ENCODE results near the gene STAMBPL1. TPM values are rescaled to one million over a fixed set of nuclear protein-coding genes. Genes with fewer than 3 reads are reported as not detected.

STAMBPL1 gene
- total RNA-seq, 1 donor from 2014 or later = 15.1 TPM

- Histone ChIP-seq H3K9me3 (ENCODE audit: control insufficient read depth in 3 of 3, low read length in 3 of 3) (no peaks in the 10 kb centered on the region), H3K36me3 (ENCODE audit: control insufficient read depth in 3 of 3, insufficient read depth in 3 of 3, low read length in 3 of 3) (no peaks in the 10 kb centered on the region), H3K27ac (ENCODE audit: low read depth, low read length) (no peak overlapping the region)
Observed at GRCh38 chr10:88916231-88916630, 36.2 kb downstream of the STAMBPL1 start.

DNA sequence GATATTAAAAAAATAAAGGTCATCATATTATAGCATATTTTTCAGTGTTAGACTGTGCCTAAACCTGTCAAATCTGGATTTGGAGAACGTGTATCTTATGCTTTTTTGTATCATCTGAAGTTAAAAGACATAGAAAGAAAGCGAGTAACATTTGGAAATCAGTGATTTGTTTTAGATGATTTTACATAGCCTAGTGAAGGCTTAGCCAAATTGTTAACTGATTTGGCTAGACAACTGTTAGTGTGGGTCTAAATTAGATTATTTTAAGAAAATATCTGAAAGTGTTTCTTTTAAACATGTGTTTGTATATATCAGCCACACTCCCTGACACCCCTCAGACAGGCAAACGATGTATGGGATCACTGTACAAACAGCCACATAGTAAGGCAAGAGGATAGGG, 36.9 kb downstream of the STAMBPL1 start:
- no peak overlapping the region for H3K27ac ChIP-seq (ENCODE audit: low read depth, low read length)
- H3K9me3 ChIP-seq (ENCODE audit: control insufficient read depth in 3 of 3, low read length in 3 of 3) = no peaks in the 10 kb centered on the region
- no peak overlapping the region for H3K9ac ChIP-seq (ENCODE audit: low read depth in 1 of 3, low read length in 3 of 3)
- no peaks in the 10 kb centered on the region for H3K36me3 ChIP-seq (ENCODE audit: control insufficient read depth in 3 of 3, insufficient read depth in 3 of 3, low read length in 3 of 3)
- no peaks in the 10 kb centered on the region for H3K27me3 ChIP-seq (ENCODE audit: control insufficient read depth in 3 of 3, insufficient read depth in 3 of 3, low read length in 3 of 3)
- H3K4me1 ChIP-seq (ENCODE audit: control insufficient read depth in 3 of 3, insufficient read depth in 3 of 3, low read length in 3 of 3) = peaks cover 0 to 8% (median 3%) of the 10 kb centered on the region in 3 donors
- H3K4me3 ChIP-seq (ENCODE audit: low read length in 3 of 3) = no peak overlapping the region

More at GRCh38 chr10:88916231-88916630, 36.2 kb downstream of the STAMBPL1 start:
- Histone ChIP-seq H3K9ac (ENCODE audit: low read depth in 1 of 3, low read length in 3 of 3) (no peak overlapping the region), H3K4me3 (ENCODE audit: low read length in 3 of 3) (no peak overlapping the region), H3K4me1 (ENCODE audit: control insufficient read depth in 3 of 3, insufficient read depth in 3 of 3, low read length in 3 of 3) (peaks cover 0 to 6% (median under 1%) of the 10 kb centered on the region in 3 donors), H3K27me3 (ENCODE audit: control insufficient read depth in 3 of 3, insufficient read depth in 3 of 3, low read length in 3 of 3) (no peaks in the 10 kb centered on the region)

- Histone ChIP-seq H3K9ac (ENCODE audit: low read depth in 1 of 3, low read length in 3 of 3) (no peak overlapping the region), H3K9me3 (ENCODE audit: control insufficient read depth in 3 of 3, low read length in 3 of 3) (no peaks in the 10 kb centered on the region), H3K4me1 (ENCODE audit: control insufficient read depth in 3 of 3, insufficient read depth in 3 of 3, low read length in 3 of 3) (peaks cover 0 to 3% (median 3%) of the 10 kb centered on the region in 3 donors), H3K36me3 (ENCODE audit: control insufficient read depth in 3 of 3, insufficient read depth in 3 of 3, low read length in 3 of 3) (no peaks in the 10 kb centered on the region), H3K27ac (ENCODE audit: low read depth, low read length) (no peak overlapping the region), H3K27me3 (ENCODE audit: control insufficient read depth in 3 of 3, insufficient read depth in 3 of 3, low read length in 3 of 3) (no peaks in the 10 kb centered on the region), H3K4me3 (ENCODE audit: low read length in 3 of 3) (no peak overlapping the region)
Observed at GRCh38 chr10:88918191-88918905, 38.3 kb downstream of the STAMBPL1 start.

DNA sequence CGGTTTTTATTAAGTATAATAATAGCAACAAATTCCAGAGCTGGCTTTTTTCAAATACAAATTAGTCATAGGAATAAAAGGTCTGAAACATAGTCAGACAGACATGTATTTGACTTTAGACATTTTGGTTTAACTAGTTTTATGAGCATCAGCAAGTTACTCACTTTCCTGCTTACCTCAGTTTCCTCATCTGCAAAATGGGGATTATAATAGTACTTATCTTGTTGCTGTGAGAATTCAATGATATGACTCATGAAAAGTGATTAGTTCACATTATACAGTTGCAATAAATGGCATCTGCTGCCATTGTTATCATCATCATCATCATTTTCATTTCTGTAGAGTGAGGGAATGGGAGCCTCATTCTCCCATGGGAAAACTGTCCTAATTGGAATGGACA, 39.0 kb downstream of the STAMBPL1 start:
- Histone ChIP-seq H3K36me3 (ENCODE audit: control insufficient read depth in 3 of 3, insufficient read depth in 3 of 3, low read length in 3 of 3) (no peaks in the 10 kb centered on the region), H3K9me3 (ENCODE audit: control insufficient read depth in 3 of 3, low read length in 3 of 3) (no peaks in the 10 kb centered on the region), H3K27me3 (ENCODE audit: control insufficient read depth in 3 of 3, insufficient read depth in 3 of 3, low read length in 3 of 3) (no peaks in the 10 kb centered on the region), H3K9ac (ENCODE audit: low read depth in 1 of 3, low read length in 3 of 3) (no peak overlapping the region), H3K27ac (ENCODE audit: low read depth, low read length) (no peak overlapping the region), H3K4me3 (ENCODE audit: low read length in 3 of 3) (no peak overlapping the region), H3K4me1 (ENCODE audit: control insufficient read depth in 3 of 3, insufficient read depth in 3 of 3, low read length in 3 of 3) (peaks cover 0 to 3% (median 3%) of the 10 kb centered on the region in 3 donors)

- Histone ChIP-seq H3K27ac (ENCODE audit: low read depth, low read length) (no peak overlapping the region), H3K36me3 (ENCODE audit: control insufficient read depth in 3 of 3, insufficient read depth in 3 of 3, low read length in 3 of 3) (no peaks in the 10 kb centered on the region), H3K4me3 (ENCODE audit: low read length in 3 of 3) (no peak overlapping the region), H3K9ac (ENCODE audit: low read depth in 1 of 3, low read length in 3 of 3) (no peak overlapping the region), H3K4me1 (ENCODE audit: control insufficient read depth in 3 of 3, insufficient read depth in 3 of 3, low read length in 3 of 3) (peaks cover 0 to 3% (median 3%) of the 10 kb centered on the region in 3 donors), H3K9me3 (ENCODE audit: control insufficient read depth in 3 of 3, low read length in 3 of 3) (no peaks in the 10 kb centered on the region), H3K27me3 (ENCODE audit: control insufficient read depth in 3 of 3, insufficient read depth in 3 of 3, low read length in 3 of 3) (no peaks in the 10 kb centered on the region)
Observed at GRCh38 chr10:88920198-88920597, 40.2 kb downstream of the STAMBPL1 start.

- Histone ChIP-seq H3K9ac (ENCODE audit: low read depth in 1 of 3, low read length in 3 of 3) (no peak overlapping the region), H3K36me3 (ENCODE audit: control insufficient read depth in 3 of 3, insufficient read depth in 3 of 3, low read length in 3 of 3) (no peaks in the 10 kb centered on the region), H3K27me3 (ENCODE audit: control insufficient read depth in 3 of 3, insufficient read depth in 3 of 3, low read length in 3 of 3) (no peaks in the 10 kb centered on the region), H3K9me3 (ENCODE audit: control insufficient read depth in 3 of 3, low read length in 3 of 3) (no peaks in the 10 kb centered on the region), H3K4me1 (ENCODE audit: control insufficient read depth in 3 of 3, insufficient read depth in 3 of 3, low read length in 3 of 3) (peaks cover 2 to 7% (median 6%) of the 10 kb centered on the region in 3 donors), H3K27ac (ENCODE audit: low read depth, low read length) (no peak overlapping the region), H3K4me3 (ENCODE audit: low read length in 3 of 3) (no peak overlapping the region)
Observed at GRCh38 chr10:88920986-88921593, 41.0 kb downstream of the STAMBPL1 start.

DNA sequence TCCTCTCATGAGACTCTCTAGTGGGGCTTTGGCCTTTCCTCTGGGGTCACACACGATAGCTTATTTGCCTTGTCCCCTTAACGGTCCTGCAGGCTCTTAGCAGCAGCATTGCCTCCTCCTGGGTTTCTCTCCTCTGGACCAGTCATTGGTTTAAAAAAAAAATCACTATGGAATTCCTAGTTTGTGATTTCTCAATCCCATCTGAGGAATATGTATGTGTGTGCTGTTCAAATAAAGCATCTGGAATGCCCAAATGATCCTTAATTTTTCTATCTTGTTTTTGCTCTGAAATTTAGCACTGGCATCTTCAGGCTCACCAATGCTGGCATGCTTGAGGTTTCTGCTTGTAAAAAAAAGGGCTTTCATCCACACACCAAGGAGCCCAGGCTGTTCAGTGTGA, 42.0 kb downstream of the STAMBPL1 start:
- Histone ChIP-seq H3K4me3 (ENCODE audit: low read length in 3 of 3) (no peak overlapping the region), H3K9ac (ENCODE audit: low read depth in 1 of 3, low read length in 3 of 3) (no peak overlapping the region), H3K9me3 (ENCODE audit: control insufficient read depth in 3 of 3, low read length in 3 of 3) (no peaks in the 10 kb centered on the region), H3K27ac (ENCODE audit: low read depth, low read length) (no peak overlapping the region), H3K4me1 (ENCODE audit: control insufficient read depth in 3 of 3, insufficient read depth in 3 of 3, low read length in 3 of 3) (peaks cover 2 to 13% (median 6%) of the 10 kb centered on the region in 3 donors), H3K27me3 (ENCODE audit: control insufficient read depth in 3 of 3, insufficient read depth in 3 of 3, low read length in 3 of 3) (no peaks in the 10 kb centered on the region), H3K36me3 (ENCODE audit: control insufficient read depth in 3 of 3, insufficient read depth in 3 of 3, low read length in 3 of 3) (no peaks in the 10 kb centered on the region)

GRCh38 chr10:88923520-88923919, 43.5 kb downstream of the STAMBPL1 start:
- peaks cover 7 to 17% (median 11%) of the 10 kb centered on the region in 3 donors for H3K4me1 ChIP-seq (ENCODE audit: control insufficient read depth in 3 of 3, insufficient read depth in 3 of 3, low read length in 3 of 3)
- no peak overlapping the region for H3K9ac ChIP-seq (ENCODE audit: low read depth in 1 of 3, low read length in 3 of 3)
- no peaks in the 10 kb centered on the region for H3K27me3 ChIP-seq (ENCODE audit: control insufficient read depth in 3 of 3, insufficient read depth in 3 of 3, low read length in 3 of 3)
- H3K27ac ChIP-seq (ENCODE audit: low read depth, low read length) = no peak overlapping the region
- no peaks in the 10 kb centered on the region for H3K9me3 ChIP-seq (ENCODE audit: control insufficient read depth in 3 of 3, low read length in 3 of 3)
- H3K36me3 ChIP-seq (ENCODE audit: control insufficient read depth in 3 of 3, insufficient read depth in 3 of 3, low read length in 3 of 3) = no peaks in the 10 kb centered on the region
- no peak overlapping the region for H3K4me3 ChIP-seq (ENCODE audit: low read length in 3 of 3)

- H3K36me3 ChIP-seq (ENCODE audit: control insufficient read depth in 3 of 3, insufficient read depth in 3 of 3, low read length in 3 of 3) = no peaks in the 10 kb centered on the region
- H3K9ac ChIP-seq (ENCODE audit: low read depth in 1 of 3, low read length in 3 of 3) = no peak overlapping the region
- H3K4me3 ChIP-seq (ENCODE audit: low read length in 3 of 3) = peak overlapping the region in 2 of 3 donors; percentile 4 to 35
- peak overlapping the region; percentile 67 for H3K27ac ChIP-seq (ENCODE audit: low read depth, low read length)
- no peaks in the 10 kb centered on the region for H3K9me3 ChIP-seq (ENCODE audit: control insufficient read depth in 3 of 3, low read length in 3 of 3)
- H3K4me1 ChIP-seq (ENCODE audit: control insufficient read depth in 3 of 3, insufficient read depth in 3 of 3, low read length in 3 of 3) = peaks cover 7 to 14% (median 8%) of the 10 kb centered on the region in 3 donors
- no peaks in the 10 kb centered on the region for H3K27me3 ChIP-seq (ENCODE audit: control insufficient read depth in 3 of 3, insufficient read depth in 3 of 3, low read length in 3 of 3)
Observed at GRCh38 chr10:88926566-88927415, 46.7 kb downstream of the STAMBPL1 start.

- Histone ChIP-seq H3K9me3 (ENCODE audit: control insufficient read depth in 3 of 3, low read length in 3 of 3) (no peaks in the 10 kb centered on the region), H3K4me3 (ENCODE audit: low read length in 3 of 3) (no peak overlapping the region), H3K27me3 (ENCODE audit: control insufficient read depth in 3 of 3, insufficient read depth in 3 of 3, low read length in 3 of 3) (no peaks in the 10 kb centered on the region), H3K27ac (ENCODE audit: low read depth, low read length) (peak overlapping the region; percentile 3), H3K4me1 (ENCODE audit: control insufficient read depth in 3 of 3, insufficient read depth in 3 of 3, low read length in 3 of 3) (peaks cover 7 to 16% (median 8%) of the 10 kb centered on the region in 3 donors), H3K36me3 (ENCODE audit: control insufficient read depth in 3 of 3, insufficient read depth in 3 of 3, low read length in 3 of 3) (no peaks in the 10 kb centered on the region), H3K9ac (ENCODE audit: low read depth in 1 of 3, low read length in 3 of 3) (no peak overlapping the region)
Observed at GRCh38 chr10:88927416-88927690, 47.3 kb downstream of the STAMBPL1 start.
